Eye (tissue), 1 donor: Measurements from ENCODE around the gene OGFOD1.

Experiments used
- DNase-seq: peaks from one replicate; pipeline ENCODE4 v3.0.0-alpha.2; 2015

Gene OGFOD1

DNA sequence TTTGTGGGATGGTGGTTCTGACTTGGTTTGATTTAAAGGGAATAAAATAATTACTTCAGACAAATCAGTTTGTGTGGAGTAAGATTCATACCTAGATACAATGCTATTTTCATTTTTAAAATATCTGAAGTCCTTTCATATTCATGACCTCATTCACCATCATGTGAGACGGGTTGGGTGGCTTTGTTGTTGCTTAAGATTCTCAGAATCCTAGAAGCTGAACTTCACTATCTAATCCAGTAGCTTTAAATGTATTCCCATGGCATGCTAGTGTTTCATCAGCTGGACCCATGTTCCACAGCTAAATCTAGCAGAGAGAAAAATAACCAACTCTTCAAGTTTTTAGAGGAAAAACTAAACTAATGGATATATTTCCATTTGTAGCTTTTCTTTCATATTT, 23.3 kb upstream of the OGFOD1 start:
- DNase-seq = no peak

DNA sequence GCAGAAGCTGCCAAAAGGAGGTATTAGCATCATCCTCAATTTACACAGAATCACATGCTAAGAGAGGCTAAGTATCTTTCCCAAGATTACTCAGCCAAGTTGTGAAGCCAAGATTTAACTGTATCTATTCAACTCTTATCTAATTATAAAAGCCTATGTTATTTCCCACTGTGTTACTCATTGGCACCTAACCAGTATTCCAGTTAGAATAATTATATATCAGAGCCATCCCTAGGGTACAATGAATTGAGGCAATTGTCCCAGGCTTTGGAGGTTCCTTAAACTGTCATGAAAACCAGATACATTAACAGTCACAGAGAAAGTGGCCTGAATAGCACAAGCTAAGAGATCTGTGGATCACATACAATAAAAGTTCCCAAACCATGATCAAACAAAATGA, 15.1 kb upstream of the OGFOD1 start:
- DNase-seq = no peak

DNA sequence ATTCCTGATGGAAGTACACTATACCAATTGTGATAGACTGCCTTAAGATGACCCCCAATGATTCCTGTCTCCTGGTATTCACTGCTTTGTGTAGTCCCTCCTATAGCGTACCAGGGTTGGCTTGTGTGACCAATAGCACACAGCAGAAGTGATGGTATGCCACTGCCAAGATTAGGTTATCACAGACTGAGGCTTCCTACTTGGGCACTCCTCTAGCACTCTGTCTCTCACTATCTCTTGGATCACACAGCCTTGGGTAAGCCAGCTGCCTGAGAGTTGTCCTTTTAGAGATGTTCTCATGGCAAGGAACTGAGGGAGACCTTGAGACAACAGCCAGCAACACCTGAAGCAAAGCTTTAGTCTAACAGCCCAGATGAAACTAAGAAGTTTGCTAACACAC, 13.3 kb upstream of the OGFOD1 start:
- DNase-seq = no peak

GRCh38 chr16:56447286-56447685, 4.1 kb upstream of the OGFOD1 start:
- no peak for DNase-seq

DNA sequence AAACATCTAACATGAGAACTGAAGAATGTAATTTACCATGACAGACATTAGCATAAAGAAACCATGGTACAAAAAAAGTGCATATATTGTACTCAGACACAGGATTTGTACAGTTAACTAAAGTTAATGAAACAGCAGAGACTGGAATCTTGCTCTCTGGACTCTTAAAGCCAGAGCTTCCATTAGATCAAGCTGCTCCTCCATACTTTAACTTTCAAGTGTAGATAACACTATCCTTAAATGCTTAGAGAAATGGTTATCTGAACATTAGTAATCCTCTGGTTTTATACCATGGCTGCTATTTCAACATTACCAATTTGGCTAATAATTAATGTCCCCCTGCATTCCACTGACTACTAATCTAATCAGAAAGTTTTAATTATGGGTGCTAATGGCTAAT, 3.3 kb upstream of the OGFOD1 start:
- no peak for DNase-seq

DNA sequence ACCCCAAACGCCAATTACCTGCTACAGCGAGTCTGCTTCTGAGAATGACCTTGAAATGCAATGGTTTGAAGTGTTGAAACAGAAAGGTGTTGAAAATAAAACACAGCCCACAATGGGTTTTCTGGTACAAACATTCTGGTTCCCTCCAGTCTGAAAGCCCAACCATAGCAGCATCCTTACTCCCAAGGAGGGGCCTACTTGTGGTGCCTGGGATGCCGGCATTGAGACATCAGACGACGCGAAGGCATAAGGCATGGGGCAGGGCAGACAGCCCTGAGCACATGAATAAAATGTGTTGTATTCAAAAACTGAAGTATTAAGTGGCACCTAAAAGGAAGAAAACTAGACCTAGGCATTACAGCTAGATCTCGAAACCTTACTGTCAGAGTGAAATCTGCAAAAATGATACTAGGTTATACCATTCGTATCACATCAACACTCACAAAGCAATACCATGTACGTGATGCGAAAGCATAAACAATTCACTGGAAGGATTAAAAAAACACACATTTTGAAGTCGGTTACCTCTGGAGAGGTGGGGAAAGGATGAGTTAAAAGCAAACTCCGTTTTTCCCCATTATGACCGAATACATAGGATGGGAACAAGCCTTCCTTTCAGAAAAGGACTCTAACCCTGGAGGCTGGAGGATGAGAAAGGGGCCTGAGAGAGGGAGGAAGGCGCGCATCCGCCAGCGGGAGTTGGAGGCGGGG, 924 bp upstream of the OGFOD1 start:
- DNase-seq = no peak

DNA sequence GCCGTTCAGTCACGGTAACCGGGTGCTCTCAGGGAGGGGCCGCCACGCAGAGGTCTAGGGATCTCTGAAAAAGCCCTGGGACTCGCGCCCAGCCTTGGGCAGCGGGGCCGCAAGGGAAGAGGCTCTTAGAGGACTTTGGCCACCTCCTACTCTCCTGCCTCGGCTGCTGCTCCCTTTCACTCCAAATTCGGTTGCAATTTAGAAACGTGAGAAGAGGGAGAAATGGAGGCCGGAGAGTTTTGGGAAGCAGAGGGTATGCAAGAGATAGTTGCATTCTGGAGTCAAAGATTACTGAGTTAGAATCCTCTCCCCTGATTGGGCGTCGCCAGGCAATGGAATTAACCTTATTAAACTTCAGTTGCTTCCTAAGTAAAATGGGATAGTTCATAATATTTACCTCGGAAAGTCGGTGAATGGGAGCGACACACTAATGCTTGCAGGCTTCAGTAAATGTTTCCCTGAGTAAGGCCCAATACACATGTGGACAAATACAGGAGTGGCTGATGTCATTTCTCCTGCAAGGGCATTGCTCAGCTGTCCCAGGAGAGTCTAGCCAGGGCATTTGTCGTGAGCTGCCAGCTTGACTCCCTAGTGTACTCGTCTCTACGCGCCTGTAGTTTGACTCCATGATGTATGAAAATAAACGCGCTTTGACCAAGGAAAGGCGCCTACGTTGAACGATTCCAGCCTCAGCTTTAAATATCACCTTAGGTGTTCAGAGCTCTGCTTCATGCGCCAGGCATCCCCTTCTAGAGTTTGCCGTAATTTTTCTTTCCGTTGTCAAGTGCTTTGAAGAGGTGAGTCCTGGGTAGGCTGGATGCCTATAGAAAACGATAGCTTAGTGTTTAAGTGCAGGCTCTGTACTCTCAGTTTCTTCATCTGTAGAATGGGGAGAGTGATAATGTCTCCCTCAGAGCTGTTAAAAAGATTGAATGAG, 667 bp downstream of the OGFOD1 start:
- DNase-seq = no peak

- DNase-seq = no peak
These were observed 6.6 kb downstream of the OGFOD1 start for GRCh38 chr16:56457927-56458470.

- DNase-seq = peak; percentile 12
These were observed 8.7 kb downstream of the OGFOD1 start for GRCh38 chr16:56460101-56460500.

DNA sequence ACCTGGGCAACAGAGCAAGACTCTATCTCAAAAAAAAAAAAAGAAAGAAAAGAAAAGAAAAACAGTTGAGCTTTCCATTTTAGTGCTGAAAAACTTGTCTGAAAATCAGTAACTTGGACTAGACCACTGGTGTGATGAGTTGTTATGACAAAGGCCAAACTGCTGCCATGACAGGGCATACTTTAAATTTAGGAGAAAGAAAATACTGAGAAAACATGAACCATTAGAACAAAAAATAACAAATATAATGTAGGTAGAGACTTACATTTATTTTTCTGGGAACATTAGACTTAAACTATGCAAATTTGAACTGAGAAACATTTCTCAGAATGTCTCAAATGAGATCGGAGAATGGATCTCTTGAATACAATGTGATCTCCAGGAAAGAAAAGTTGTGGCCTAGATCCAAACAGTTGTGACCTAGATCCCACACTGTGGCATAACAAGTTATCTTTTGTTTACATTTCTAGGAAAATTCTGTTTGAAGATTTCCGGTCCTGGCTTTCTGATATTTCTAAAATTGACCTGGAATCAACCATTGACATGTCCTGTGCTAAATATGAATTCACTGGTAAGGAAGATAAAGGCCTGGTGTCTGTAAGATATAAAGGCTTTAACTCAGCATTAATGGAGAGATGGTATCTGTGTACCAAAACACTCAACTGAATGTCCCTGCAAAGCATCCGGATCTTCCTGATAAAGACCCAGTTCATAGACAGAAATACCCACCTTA, 10.9 kb downstream of the OGFOD1 start:
- no peak for DNase-seq

DNA sequence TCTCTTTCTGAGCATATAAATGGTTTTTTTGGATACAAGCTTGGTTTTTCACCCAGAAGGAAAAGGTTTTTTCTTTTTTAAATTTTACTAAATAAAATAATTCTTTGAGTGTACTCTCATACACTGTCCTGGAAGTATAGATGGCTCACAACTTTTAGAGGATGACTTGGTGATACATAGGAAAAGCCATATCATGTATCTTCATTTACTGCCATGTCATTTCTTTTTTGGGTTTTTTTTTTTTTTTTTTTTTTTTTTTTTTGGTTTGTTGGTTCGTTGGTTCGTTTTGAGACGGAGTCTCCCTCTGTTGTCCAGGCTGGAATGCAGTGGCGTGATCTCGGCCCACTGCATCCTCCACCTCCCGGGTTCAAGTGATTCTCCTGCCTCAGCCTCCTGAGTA, 11.8 kb downstream of the OGFOD1 start:
- DNase-seq = no peak

GRCh38 chr16:56466344-56466743, 15.0 kb downstream of the OGFOD1 start:
- DNase-seq = no peak

DNA sequence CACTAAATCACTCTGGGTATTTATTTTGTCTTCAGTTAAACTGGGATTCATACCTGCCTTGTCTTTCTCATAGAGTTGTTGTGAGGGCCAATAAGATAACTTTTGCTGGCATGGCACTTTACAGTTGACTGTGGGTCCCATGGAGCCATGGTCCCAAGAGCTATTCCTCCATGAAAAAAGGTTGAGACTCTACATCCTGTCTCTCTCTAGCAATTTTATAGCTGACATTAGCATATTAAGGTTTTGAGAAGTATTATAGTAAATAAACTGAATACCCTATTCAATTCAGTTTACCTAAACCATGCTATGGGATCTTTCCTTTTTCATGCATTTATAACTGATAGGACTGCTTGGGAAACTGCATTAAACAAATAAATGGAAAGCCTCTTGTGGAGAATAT, 17.4 kb downstream of the OGFOD1 start:
- DNase-seq = no peak

DNA sequence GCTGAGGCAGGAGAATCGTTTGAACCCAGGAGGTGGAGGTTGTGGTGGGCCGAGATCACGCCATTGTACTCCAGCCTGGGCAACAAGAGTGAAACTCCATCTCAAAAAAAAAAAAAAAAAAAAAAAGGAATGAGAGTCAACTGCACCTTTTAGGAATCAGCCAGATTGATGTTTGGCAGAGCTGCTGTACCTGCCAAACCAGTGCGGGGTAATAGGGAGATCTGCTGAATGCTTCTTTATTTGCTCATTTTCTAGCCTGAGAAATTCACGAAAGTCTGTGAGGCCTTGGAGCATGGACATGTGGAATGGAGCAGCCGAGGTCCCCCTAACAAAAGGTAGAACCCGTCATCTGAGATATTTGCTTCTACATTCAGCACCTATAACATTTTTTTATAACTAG, 18.4 kb downstream of the OGFOD1 start:
- no peak for DNase-seq

GRCh38 chr16:56470232-56470631, 18.9 kb downstream of the OGFOD1 start:
- no peak for DNase-seq

DNA sequence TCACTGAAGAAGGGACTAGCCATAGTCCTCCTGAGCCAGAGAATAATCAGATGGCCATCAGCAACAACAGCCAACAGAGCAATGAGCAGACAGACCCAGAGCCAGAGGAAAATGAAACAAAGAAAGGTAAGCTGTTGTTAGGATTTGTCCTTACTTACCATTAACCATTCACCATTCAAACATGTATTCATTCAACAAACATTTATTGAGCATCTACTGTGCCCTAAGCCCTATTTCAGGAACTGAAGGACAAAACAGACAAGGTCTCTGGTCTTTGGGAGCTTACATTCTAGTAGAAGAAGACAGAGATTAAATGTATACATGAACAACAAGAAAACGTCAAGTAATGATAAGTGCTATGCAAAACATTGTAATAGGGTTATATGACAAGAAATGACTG, 19.3 kb downstream of the OGFOD1 start:
- no peak for DNase-seq

DNA sequence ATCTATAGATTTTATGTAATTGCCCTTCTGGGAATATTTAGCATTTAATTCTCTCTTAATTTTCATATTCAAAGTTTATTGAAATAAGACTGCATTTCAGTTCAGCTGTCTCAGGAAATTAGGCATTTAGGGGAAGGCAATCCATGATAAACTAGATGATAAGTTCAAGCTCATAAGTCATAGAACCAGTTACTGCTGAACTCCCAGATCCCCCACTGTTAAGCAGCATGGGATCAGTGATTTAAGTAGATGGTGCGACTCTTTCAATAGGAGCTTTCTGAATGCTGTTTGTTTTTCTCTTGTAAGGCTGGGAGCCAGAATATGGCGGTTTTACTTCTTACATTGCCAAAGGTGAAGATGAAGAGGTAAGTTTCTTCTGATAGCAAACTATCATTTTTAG, 23.8 kb downstream of the OGFOD1 start:
- no peak for DNase-seq

- no peak for DNase-seq
These were observed 25.9 kb downstream of the OGFOD1 start for GRCh38 chr16:56477096-56477878.

DNA sequence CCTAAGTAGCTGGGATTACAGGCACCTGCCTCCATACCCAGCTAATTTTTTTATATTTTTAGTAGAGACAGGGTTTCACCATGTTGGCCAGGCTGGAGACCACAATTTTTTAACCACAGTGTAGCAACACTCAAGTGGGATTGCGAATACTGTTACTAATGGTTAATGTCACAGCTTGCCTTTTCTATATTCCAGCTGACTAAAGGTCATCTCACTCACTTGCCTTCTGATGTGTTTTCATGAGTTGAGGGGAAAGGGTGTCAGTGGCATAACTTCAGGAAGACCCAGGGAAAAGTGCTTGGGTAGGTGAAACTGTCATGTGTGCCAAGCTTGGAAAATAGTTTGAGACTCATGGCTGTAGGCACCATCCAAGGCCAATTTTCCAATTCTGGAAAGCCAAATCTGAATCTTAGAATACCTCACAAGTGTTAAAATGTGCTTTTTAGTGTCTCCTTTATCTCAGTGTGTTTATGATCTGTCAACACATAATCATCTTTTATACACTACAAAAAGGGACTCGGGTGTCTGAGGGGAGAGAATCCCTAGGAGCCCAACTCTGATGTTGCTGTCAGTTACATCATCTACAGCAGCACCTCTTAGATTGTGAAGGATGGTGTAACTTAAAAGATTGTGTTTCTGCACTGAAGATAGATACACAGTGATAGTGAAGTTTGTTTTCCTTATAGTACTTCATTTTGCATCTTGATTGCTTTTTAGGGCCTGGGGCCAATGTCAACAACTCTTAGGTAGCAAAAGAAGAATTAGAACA, 27.1 kb downstream of the OGFOD1 start:
- no peak for DNase-seq

DNA sequence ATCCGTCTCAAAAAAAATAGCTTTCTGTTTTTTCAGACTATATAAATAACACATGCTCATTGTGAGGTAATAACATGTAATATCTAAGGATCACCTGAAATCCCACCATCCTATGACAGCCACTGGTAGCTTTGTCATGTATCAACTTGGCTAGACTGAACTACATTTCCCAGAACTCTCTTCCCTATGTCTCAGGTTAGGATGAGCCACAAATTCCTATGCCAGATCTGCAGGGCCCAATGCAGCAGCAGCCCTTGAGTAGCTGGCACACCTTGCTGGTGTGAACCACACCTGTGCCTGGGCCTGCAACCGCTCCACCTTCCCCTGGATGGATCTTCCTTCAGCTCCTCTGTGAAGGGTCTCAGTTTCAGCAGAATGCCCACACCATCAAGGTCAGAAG, 28.1 kb downstream of the OGFOD1 start:
- no peak for DNase-seq

- no peak for DNase-seq
These were observed 29.6 kb downstream of the OGFOD1 start for GRCh38 chr16:56480776-56481467.
